Neural progenitor cell (in vitro differentiated cells): ENCODE results near the gene CBR4.

Experiments
- EZH2 ChIP-seq: fragments of 200-600 bp; sonication (generic); IDR thresholded peaks from 2 replicates; pipeline ENCODE4 v1.6.1; 2017; ENCODE audit warnings: antibody characterized with exemption, mild to moderate bottlenecking, moderate library complexity
- TF ChIP-seq, protein P1 (sequence below): fragments of 200-600 bp; sonication (generic); IDR thresholded peaks from 2 replicates; pipeline ENCODE4 v1.5.1; 2017; ENCODE audit warnings: antibody characterized with exemption, mild to moderate bottlenecking

DNA sequence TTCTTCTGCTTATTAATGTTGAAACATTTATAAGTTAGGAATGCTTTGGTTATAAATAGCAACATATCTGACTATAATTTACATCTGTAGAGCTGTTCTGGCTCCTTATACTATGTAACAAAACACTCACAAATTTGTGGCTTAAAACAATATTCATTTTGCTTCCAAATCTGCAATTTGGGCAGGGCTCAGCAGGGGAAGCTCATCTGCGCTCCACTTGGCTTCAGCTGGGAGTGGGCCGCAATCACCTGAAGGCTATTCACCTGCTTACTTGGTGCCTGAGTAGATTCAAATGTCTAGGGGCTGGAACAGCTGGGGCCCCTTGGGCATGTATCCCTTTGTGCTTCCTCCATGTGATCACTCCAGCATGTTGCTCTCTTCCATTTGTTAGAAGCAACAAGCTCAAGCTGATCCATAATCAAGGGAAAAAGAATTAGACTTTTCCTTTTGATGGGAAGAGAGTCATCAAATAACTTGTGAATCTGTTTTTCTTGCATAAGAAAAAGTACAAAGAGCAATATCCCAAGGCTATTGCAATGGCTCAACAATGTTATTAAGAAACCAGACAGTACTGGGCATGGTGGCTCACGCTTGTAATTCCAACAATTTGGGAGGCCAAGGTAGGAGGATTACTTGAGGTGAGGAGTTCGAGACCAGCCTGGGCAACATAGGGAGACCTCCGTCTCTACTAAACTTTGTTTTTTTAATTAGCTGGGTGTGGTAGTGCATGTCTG, 34.8 kb upstream of the CBR4 start:
- TF ChIP-seq, protein P1, sequence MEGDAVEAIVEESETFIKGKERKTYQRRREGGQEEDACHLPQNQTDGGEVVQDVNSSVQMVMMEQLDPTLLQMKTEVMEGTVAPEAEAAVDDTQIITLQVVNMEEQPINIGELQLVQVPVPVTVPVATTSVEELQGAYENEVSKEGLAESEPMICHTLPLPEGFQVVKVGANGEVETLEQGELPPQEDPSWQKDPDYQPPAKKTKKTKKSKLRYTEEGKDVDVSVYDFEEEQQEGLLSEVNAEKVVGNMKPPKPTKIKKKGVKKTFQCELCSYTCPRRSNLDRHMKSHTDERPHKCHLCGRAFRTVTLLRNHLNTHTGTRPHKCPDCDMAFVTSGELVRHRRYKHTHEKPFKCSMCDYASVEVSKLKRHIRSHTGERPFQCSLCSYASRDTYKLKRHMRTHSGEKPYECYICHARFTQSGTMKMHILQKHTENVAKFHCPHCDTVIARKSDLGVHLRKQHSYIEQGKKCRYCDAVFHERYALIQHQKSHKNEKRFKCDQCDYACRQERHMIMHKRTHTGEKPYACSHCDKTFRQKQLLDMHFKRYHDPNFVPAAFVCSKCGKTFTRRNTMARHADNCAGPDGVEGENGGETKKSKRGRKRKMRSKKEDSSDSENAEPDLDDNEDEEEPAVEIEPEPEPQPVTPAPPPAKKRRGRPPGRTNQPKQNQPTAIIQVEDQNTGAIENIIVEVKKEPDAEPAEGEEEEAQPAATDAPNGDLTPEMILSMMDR, result no peak
- TF ChIP-seq EZH2, result no peak
